A549 (cell line): ENCODE measurements around the gene SMIM33. TPM values are rescaled to one million over a fixed set of nuclear protein-coding genes. Genes with fewer than 3 reads are reported as not detected.

ENCODE experiments used
- ATAC-seq, 2 experiments: fragments of 200-7000 bp in 1 of 2; fragments of >200 bp in 1 of 2; cut with Nextera tagmentation in 1 of 2; cut with Tn5 transposase in 1 of 2; 3 replicates each; pipeline versions ENCODE4 v1.8.0 to v1.9.1; 2018 to 2020; ENCODE audit warnings: mild to moderate bottlenecking in 1 of 2, moderate library complexity in 1 of 2
- CTCF ChIA-PET: fragments of 300-600 bp; sonication (Branson Sonifier 250); formaldehyde crosslinking; extraction: SDS; loops from one replicate; lab custom pipeline; 2021; ENCODE audit warnings: antibody characterized with exemption, inconsistent platforms; lab: Yijun Ruan, JAX
- POLR2A ChIA-PET: fragments of 350-600 bp; formaldehyde crosslinking; extraction: SDS; loops from one replicate; lab custom pipeline; 2021; ENCODE audit warnings: antibody characterized with exemption, inconsistent platforms; lab: Yijun Ruan, JAX
- DNase-seq, 2 experiments: peaks; one replicate each; pipeline versions ENCODE4 v3.0.0 to v3.0.0-alpha.2; 2011 to 2016; ENCODE audit warnings: low read depth in 1 of 2, low spot score in 1 of 2
- FAIRE-seq: peaks from 2 replicates; lab custom pipeline; 2011; peaks lifted over from hg19 to GRCh38; lab: Jason Lieb, UNC
- H3K27ac ChIP-seq, 2 experiments: fragments of >200 bp; sonication (Bioruptor Twin); formaldehyde crosslinking; 3 replicates each; pipeline ENCODE4 v1.5.1; 2016 to 2017
- H3K4me1 ChIP-seq: fragments of >200 bp; sonication (Bioruptor Twin); formaldehyde crosslinking; 3 replicates; pipeline ENCODE4 v1.6.1; 2016
- H3K4me2 ChIP-seq: fragments of >200 bp; sonication (Bioruptor Twin); formaldehyde crosslinking; 3 replicates; pipeline ENCODE4 v1.6.1; 2016
- H3K4me3 ChIP-seq: fragments of >200 bp; sonication (Bioruptor Twin); formaldehyde crosslinking; 3 replicates; pipeline ENCODE4 v1.5.1; 2016
- H3K9me3 ChIP-seq: fragments of >200 bp; sonication (Bioruptor Twin); formaldehyde crosslinking; 3 replicates; pipeline ENCODE4 v1.6.1; 2016
- CBX8 ChIP-seq: fragments of 200-600 bp; sonication (generic); IDR thresholded peaks from 2 replicates; pipeline ENCODE4 v1.6.1; 2016
- CTCF ChIP-seq: fragments of >200 bp; sonication (Bioruptor Twin); formaldehyde crosslinking; IDR thresholded peaks from 3 replicates; pipeline ENCODE4 v1.5.1; 2016
- EP300 ChIP-seq, 2 experiments: fragments of >200 bp; sonication (Bioruptor Twin); formaldehyde crosslinking; IDR thresholded peaks; 2 replicates in 1 of 2; 3 replicates in 1 of 2; pipeline ENCODE4 v1.6.1; 2016 to 2017
- ESRRA ChIP-seq: fragments of 150-350 bp; IDR thresholded peaks from 2 replicates; pipeline ENCODE4 v1.6.1; 2014; ENCODE audit warnings: mild to moderate bottlenecking, low read length, borderline replicate concordance
- FOXS1 ChIP-seq: fragments of 250-450 bp; sonication (Bioruptor Pico); IDR thresholded peaks from 2 replicates; pipeline ENCODE4 v1.5.0; 2020; ENCODE audit warnings: mild to moderate bottlenecking, moderate library complexity
- HEYL ChIP-seq: fragments of 250-450 bp; sonication (Bioruptor Pico); IDR thresholded peaks from 2 replicates; pipeline ENCODE4 v1.8.0; 2021; ENCODE audit warnings: mild to moderate bottlenecking, moderate library complexity
- HOXA7 ChIP-seq: fragments of 250-450 bp; sonication (Bioruptor Pico); IDR thresholded peaks from 2 replicates; pipeline ENCODE4 v1.5.0; 2020; ENCODE audit warnings: mild to moderate bottlenecking, moderate library complexity
- HOXB13 ChIP-seq: fragments of 250-450 bp; sonication (Bioruptor Pico); IDR thresholded peaks from 2 replicates; pipeline ENCODE4 v1.5.0; 2020; ENCODE audit warnings: low read depth, mild to moderate bottlenecking, moderate library complexity
- JUNB ChIP-seq: fragments of >200 bp; sonication (Bioruptor Twin); formaldehyde crosslinking; IDR thresholded peaks from 2 replicates; pipeline ENCODE4 v1.6.1; 2016
- MAFK ChIP-seq: fragments of 450-650 bp; IDR thresholded peaks from 2 replicates; pipeline ENCODE4 v1.6.1; 2014; ENCODE audit not compliant: partially characterized antibody
- NFE2L2 ChIP-seq: fragments of 150-350 bp; conservative IDR thresholded peaks from 2 replicates; pipeline ENCODE4 v1.6.1; 2014; ENCODE audit warnings: low read length
- PBX3 ChIP-seq: IDR thresholded peaks from 2 replicates; pipeline ENCODE4 v1.6.1; 2012
- POLR2A ChIP-seq: IDR thresholded peaks from 2 replicates; pipeline ENCODE4 v1.6.1; 2012; ENCODE audit warnings: mild to moderate bottlenecking, low read length
- RCOR1 ChIP-seq: fragments of 150-350 bp; IDR thresholded peaks from 2 replicates; pipeline ENCODE4 v1.6.1; 2014; ENCODE audit warnings: antibody characterized with exemption, low read length, low read depth
- REST ChIP-seq: fragments of 200-600 bp; sonication (generic); IDR thresholded peaks from 2 replicates; pipeline ENCODE4 v1.6.1; 2016; ENCODE audit warnings: antibody characterized with exemption, mild to moderate bottlenecking, moderate library complexity
- TFCP2L1 ChIP-seq: fragments of 250-450 bp; sonication (Bioruptor Pico); IDR thresholded peaks from 2 replicates; pipeline ENCODE4 v1.5.0; 2021; ENCODE audit warnings: mild to moderate bottlenecking
- USF2 ChIP-seq: fragments of 450-650 bp; IDR thresholded peaks from 2 replicates; pipeline ENCODE4 v1.6.1; 2014; ENCODE audit warnings: antibody characterized with exemption
- WGBS: methylation state at CpG from one replicate; pipeline ENCODE4 v1.1.6; 2017; ENCODE audit errors: missing lambda C conversion rate; 5-methylcytosine and 5-hydroxymethylcytosine counted together
- polyA plus RNA-seq, 4 experiments: library from polyadenylated mRNA; depleted of rRNA in 3 of 4; stranded (reverse); fragments of >200 nt; fragmentation: RNase III in 1 of 4; extraction: RNeasy Plus Mini Kit Qiagen cat#74134 plus additional on column Dnase treatment in 1 of 4; gene quantifications; 2 replicates in 3 of 4; 3 replicates in 1 of 4; pipeline ENCODE4 v1.2.3, GENCODE V29; 2011 to 2017

SMIM33 gene
- polyA plus RNA-seq, 2 of the 4 experiments (the other 2 are of a cell fraction) = not detected

GRCh38 chr5:139431706-139432105 is 39.1 kb upstream of the SMIM33 start:
- POLR2A ChIA-PET = no interaction called here

More at GRCh38 chr5:139431706-139432105, 39.1 kb upstream of the SMIM33 start:
- H3K27ac ChIP-seq = no peak overlapping the region
- no peak for ATAC-seq
- TF ChIP-seq ESRRA = no peak
- TF ChIP-seq NFE2L2 = no peak
- TF ChIP-seq USF2 = no peak
- no peak for TF ChIP-seq RCOR1
- no peak for TF ChIP-seq PBX3
- no peak for TF ChIP-seq FOXS1 (CRISPR knock-in tag)
- TF ChIP-seq HOXA7 (CRISPR knock-in tag) = no peak
- TF ChIP-seq MAFK = no peak
- no peak for TF ChIP-seq CBX8
- TF ChIP-seq JUNB = no peak
- TF ChIP-seq TFCP2L1 = no peak
- TF ChIP-seq CTCF = no peak
- TF ChIP-seq POLR2A = no peak
- no peak for TF ChIP-seq HOXB13 (CRISPR knock-in tag)
- no peak for TF ChIP-seq EP300 (IDR thresholded peaks at IDR 0.05)
- no peak for TF ChIP-seq REST
- no peak for TF ChIP-seq HEYL (CRISPR knock-in tag)
- TF ChIP-seq, all 56 proteins: peak for 0
- 73% methylated on average over 1 of the region's 1 CpG for WGBS
- H3K4me2 ChIP-seq = no peak overlapping the region
- CTCF ChIA-PET = interaction anchor here (0.6 to 8.4 kb wide), 4 partner anchors 9 to 855 kb away, joined by 3 to 88 read pairs (median 7); no protein-coding TSS in a partner anchor
- H3K4me3 ChIP-seq = no peak overlapping the region
- no peak for FAIRE-seq
- no peaks in the 10 kb centered on the region for H3K4me1 ChIP-seq
- no peak for DNase-seq
- no peaks in the 10 kb centered on the region for H3K9me3 ChIP-seq
